DMS153 treated with DMSO at 0.1 percent for 48 hours (cell line): ENCODE results near the gene GNG3.
"Not testable (repeated sequence)": the region's sequence is repeated elsewhere in the genome, so short reads cannot be mapped to it uniquely, and the experiment has no call there.

Experiments
- DNase-seq: peaks from one replicate; lab custom pipeline; 2025; ENCODE audit not compliant: unreplicated experiment; lab: John Stamatoyannopoulos, UW

The GNG3 gene

GRCh38 chr11:62707277-62707861, at the start of gene GNG3, which contains the start of gene BSCL2:
GNG3 (plus strand) TSS chr11:62707676; CDS start chr11:62708296, 620 bp downstream.
BSCL2 (minus strand) TSS chr11:62707424; CDS start chr11:62707195, 229 bp downstream.
- peak; percentile 46 for DNase-seq

GRCh38 chr11:62664405-62665074, 42.9 kb upstream of the GNG3 start:
- DNase-seq = peak; percentile 58

DNA sequence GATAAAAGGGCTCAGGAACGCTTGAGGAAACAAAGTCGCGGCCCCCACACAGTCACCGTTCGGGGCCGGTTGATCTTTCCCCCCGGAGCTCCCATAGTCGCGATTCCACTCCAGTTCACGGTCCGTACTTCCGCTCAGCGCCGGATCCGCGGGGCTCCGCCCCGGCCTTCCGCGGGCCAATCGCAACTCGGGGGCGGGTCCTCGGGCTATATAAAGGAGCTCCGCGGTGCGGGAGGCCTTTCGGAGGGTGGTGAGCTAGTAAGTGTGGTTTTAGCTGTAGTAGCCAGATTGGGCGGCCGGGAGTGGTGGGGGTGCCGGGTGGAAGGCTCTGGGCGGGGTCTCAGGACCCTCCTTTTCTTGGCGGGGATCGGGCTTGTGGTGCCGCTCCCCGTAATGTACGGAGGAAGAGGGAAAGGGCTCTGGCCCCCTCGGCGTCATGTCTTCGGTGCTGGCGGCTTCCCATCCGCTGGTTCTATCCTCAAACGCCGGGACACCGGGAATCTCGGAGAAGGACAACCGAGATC, 42.3 kb upstream of the GNG3 start, which contains the start of the genes C11orf98 and CSKMT:
TSS of gene C11orf98 (minus strand) at position 136 of the 524 bp plus-strand sequence. CDS start at position 95, 41 bp downstream.
TSS of gene CSKMT (plus strand) at position 238 of the 524 bp plus-strand sequence. CDS start 568 bp downstream, outside the sequence.
- DNase-seq = peak; percentile 92

- DNase-seq = no peak
Measured at GRCh38 chr11:62665599-62666258, 41.7 kb upstream of the GNG3 start.

- no peak for DNase-seq
Measured at GRCh38 chr11:62666259-62666926, 41.1 kb upstream of the GNG3 start.

- DNase-seq = no peak
Measured at GRCh38 chr11:62667460-62667859, 40.0 kb upstream of the GNG3 start.

- DNase-seq = no peak
Measured at GRCh38 chr11:62669420-62670161, 37.9 kb upstream of the GNG3 start.

DNA sequence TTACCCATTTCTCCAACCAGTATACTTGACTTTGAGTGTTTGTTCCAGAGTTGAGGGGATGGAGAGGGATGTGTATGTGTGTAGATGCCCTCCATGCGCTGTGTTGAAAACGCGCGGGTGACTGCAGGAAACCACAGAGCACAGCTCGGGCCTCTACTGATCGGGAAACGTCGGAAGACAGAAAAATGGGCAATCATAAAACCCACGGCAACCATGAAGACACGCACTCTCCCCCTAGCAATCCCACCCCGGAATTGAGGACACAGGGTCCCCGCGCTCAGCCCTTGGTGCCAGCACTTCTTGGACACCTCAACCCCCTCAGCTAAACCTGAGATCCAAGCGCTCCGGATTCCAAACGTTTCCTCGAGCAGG, 36.3 kb upstream of the GNG3 start:
- DNase-seq = no peak

GRCh38 chr11:62671608-62672389, 35.7 kb upstream of the GNG3 start, which contains the start of the genes LBHD1 and UQCC3:
LBHD1 (minus strand) TSS chr11:62672267; CDS start chr11:62670031, 2,236 bp downstream.
UQCC3 (plus strand) TSS chr11:62671673; CDS start chr11:62671746, 73 bp downstream.
- peak; percentile 66 for DNase-seq

DNA sequence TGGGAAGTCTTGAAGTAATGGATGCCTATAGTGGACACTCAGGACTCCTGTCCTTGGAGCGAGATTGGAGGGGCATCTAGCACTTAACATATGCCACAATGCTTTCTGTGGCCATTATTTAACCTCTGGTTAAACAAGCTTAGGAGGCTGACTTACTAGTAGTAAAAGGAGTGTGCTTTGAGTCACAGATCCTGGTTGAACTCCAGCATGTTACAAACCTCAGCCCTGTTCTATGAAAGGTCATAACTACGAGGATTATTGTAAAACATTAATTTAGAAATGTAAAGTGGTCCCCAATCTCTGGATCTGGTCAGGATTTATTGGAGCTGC, 34.3 kb upstream of the GNG3 start:
- no peak for DNase-seq

- not testable (repeated sequence) for DNase-seq
Measured at GRCh38 chr11:62675415-62675814, 32.1 kb upstream of the GNG3 start.

DNA sequence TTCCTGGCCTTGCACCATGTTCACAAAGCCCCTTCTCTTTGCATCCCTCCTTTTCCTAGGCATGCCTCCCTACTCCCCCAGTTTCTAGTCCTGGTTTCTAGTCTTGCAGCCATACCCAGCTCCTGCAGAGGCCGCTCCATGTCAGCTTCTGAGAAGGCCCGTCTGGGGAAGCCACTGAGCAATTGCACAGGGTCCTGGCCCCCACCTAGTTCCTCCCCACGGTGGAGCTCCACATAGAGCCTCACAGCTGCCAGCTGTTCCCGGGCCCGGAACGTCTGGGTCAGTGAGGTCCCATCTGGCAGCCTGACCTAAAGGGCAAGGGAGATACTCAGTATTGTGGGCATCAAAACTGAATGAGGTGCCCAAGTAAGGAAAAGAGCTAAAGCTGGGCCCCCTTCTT, 30.8 kb upstream of the GNG3 start:
- DNase-seq = no peak

DNA sequence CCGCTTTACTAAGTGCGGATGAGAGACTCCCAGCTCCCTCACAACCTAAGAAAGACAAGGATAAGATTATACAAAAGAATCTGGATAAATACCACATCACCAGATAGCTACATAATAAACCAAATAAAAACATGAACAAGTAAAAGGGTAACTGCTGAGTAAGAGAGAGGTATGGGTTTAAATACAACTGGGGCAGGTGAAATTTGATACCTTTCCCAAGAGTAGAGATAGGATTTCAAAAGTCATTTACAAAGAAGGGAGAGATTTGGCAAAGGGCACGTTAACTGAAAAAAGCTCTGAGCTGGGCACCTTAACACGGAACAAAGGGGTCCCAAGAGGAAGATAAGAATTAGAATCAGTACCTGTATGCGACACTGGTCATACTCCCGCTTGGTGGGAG, 30.3 kb upstream of the GNG3 start:
- no peak for DNase-seq

- no peak for DNase-seq
Measured at GRCh38 chr11:62677714-62678113, 29.8 kb upstream of the GNG3 start.

GRCh38 chr11:62678433-62678769, 29.1 kb upstream of the GNG3 start:
- no peak for DNase-seq

DNA sequence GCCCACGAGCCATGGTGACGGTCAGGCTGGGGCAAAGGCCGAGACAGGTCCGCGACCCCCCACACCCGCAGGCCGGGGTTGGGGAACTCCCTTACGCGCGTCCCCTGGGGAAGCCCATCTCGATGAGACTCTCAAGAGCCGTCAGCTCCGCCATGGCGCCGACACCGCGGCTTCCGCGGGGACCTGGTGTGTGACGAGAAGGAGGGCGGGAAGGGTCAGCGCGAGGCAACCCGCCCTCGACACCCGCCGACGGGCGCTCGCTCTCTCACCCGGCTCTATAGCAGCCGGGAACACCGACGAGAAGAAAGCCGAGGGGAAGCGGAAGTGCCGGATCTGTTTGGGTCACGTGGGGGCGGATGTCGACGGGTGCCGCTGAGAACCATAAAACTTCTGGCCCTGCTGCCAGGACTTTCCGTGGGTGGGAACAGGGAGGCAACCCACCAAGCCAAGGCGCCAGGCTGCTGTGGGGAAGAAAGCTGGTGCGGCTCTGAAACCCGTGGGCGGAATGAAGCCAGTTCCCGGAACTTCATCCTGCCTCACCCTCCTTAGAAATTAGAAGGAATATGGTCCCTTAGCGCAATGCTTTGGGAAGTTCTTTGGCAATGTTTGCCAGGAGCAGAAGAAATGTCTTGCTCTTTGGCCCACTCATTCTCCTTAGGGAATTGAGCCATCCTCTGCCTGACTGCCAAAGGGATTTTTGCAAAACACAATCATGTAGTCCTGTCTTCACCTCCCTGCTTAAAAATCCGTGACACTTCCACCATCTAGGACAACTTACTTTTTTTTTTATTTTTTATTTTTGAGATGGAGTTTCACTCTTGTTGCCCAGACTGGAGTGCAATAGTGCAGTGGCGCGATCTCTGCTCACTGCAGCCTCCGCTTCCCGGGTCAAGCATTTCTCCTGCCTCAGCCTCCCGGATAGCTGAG, 28.4 kb upstream of the GNG3 start, which contains the start of gene UBXN1:
TSS of gene UBXN1 (minus strand) at position 304 of the 927 bp plus-strand sequence. CDS start at position 154, 150 bp downstream.
- peak; percentile 68 for DNase-seq

DNA sequence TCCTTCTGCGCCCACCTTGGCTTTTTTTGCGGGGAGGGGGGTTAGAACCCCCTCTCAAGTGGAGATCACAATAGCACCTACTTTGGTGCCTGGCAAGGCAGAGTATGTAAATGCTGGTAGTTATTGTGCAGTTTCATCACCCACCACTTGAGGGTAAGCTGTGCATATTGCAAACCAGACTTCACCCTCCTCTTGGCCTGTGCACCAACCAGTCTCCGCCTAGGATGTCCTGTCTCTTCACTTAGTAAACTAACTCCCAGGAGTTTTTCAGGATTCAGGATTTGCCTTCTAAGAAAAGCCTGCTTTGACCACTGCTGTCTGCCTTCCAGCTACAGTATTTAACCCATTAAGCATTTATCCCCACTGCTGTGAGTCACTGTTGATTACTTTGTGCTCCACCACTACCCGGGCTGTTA, 26.6 kb upstream of the GNG3 start:
- peak; percentile 68 for DNase-seq

- no peak for DNase-seq
Measured at GRCh38 chr11:62682518-62682917, 25.0 kb upstream of the GNG3 start.
